Cardiac muscle cell (in vitro differentiated cells and primary cell): Measurements from ENCODE around the gene CRTC1. TPM values are rescaled to one million over a fixed set of nuclear protein-coding genes. Genes with fewer than 3 reads are reported as not detected.

Experiments used
- DNase-seq, 2 donors: peaks; one replicate each; pipeline versions ENCODE4 v3.0.0 to v3.0.0-alpha.2; 2010 to 2017; ENCODE audit warnings: low read depth in 1 of 2, low spot score in 1 of 2
- H3K27ac ChIP-seq: fragments of 200-600 bp; sonication (generic); 2 replicates; pipeline ENCODE4 v1.5.1; 2016
- H3K27me3 ChIP-seq: fragments of 200-600 bp; sonication (generic); 2 replicates; pipeline ENCODE4 v1.6.0; 2016; ENCODE audit warnings: control low read depth
- H3K36me3 ChIP-seq: fragments of 200-600 bp; sonication (generic); 2 replicates; pipeline ENCODE4 v1.5.1; 2016; ENCODE audit warnings: control low read depth
- H3K4me1 ChIP-seq: fragments of 200-600 bp; sonication (generic); 2 replicates; pipeline ENCODE4 v1.8.1; 2017; ENCODE audit warnings: low read depth, mild to moderate bottlenecking, mixed run types
- H3K4me3 ChIP-seq: fragments of 200-600 bp; sonication (generic); 2 replicates; pipeline ENCODE4 v1.5.1; 2016; ENCODE audit warnings: mild to moderate bottlenecking
- H3K9me3 ChIP-seq: fragments of 200-600 bp; sonication (generic); 2 replicates; pipeline ENCODE4 v1.5.1; 2017; ENCODE audit warnings: low read depth, mild to moderate bottlenecking, control low read depth
- CTCF ChIP-seq: IDR thresholded peaks from 2 replicates; pipeline ENCODE4 v1.5.1; 2012; ENCODE audit warnings: low read depth, mild to moderate bottlenecking, low read length
- polyA plus RNA-seq: library from polyadenylated mRNA; unstranded; fragments of >200 nt; fragmentation: Nextera tagmentation; extraction: Ambion mirVana; gene quantifications from 2 replicates; pipeline ENCODE4 v1.2.1, GENCODE V29; 2016
- total RNA-seq: library from RNA; depleted of rRNA; stranded (reverse); fragments of >200 nt; gene quantifications from 2 replicates; pipeline ENCODE4 v1.2.3, GENCODE V29; 2016

CRTC1 gene
- total and polyA plus RNA-seq, 2 experiments from 2014 or later: 4.0 to 13.8 TPM

- no peaks in the 10 kb centered on the region for H3K9me3 ChIP-seq
- DNase-seq: no peak
- peaks cover 99% of the 10 kb centered on the region for H3K27me3 ChIP-seq
- H3K4me1 ChIP-seq: no peaks in the 10 kb centered on the region
- no peaks in the 10 kb centered on the region for H3K36me3 ChIP-seq
- no peak for TF ChIP-seq CTCF
- H3K27ac ChIP-seq: no peak overlapping the region
- no peak overlapping the region for H3K4me3 ChIP-seq
Observed at GRCh38 chr19:18794029-18794313, 110.5 kb downstream of the CRTC1 start.

- Histone ChIP-seq H3K4me1 (no peaks in the 10 kb centered on the region), H3K4me3 (no peak overlapping the region), H3K27ac (no peak overlapping the region), H3K27me3 (peaks cover 96% of the 10 kb centered on the region), H3K9me3 (no peaks in the 10 kb centered on the region), H3K36me3 (no peaks in the 10 kb centered on the region)
- DNase-seq: no peak
- no peak for TF ChIP-seq CTCF
Observed at GRCh38 chr19:18794692-18795091, 111.2 kb downstream of the CRTC1 start.

- H3K27ac ChIP-seq: no peak overlapping the region
- DNase-seq: peak in 1 of 2 donors; percentile 48
- H3K9me3 ChIP-seq: no peaks in the 10 kb centered on the region
- H3K27me3 ChIP-seq: peaks cover 96% of the 10 kb centered on the region
- H3K36me3 ChIP-seq: no peaks in the 10 kb centered on the region
- H3K4me1 ChIP-seq: no peaks in the 10 kb centered on the region
- TF ChIP-seq CTCF: no peak
- no peak overlapping the region for H3K4me3 ChIP-seq
Observed at GRCh38 chr19:18795540-18795939, 112.1 kb downstream of the CRTC1 start.

- DNase-seq: no peak
- no peaks in the 10 kb centered on the region for H3K36me3 ChIP-seq
- no peak overlapping the region for H3K27ac ChIP-seq
- H3K4me3 ChIP-seq: no peak overlapping the region
- no peaks in the 10 kb centered on the region for H3K9me3 ChIP-seq
- TF ChIP-seq CTCF: no peak
- H3K27me3 ChIP-seq: peaks cover 96% of the 10 kb centered on the region
- no peaks in the 10 kb centered on the region for H3K4me1 ChIP-seq
Observed at GRCh38 chr19:18796239-18796638, 112.8 kb downstream of the CRTC1 start.

GRCh38 chr19:18798384-18799352 is 115.2 kb downstream of the CRTC1 start:
- DNase-seq: no peak
- Histone ChIP-seq H3K4me3 (no peak overlapping the region), H3K9me3 (no peaks in the 10 kb centered on the region), H3K36me3 (no peaks in the 10 kb centered on the region), H3K27me3 (peaks cover 72% of the 10 kb centered on the region), H3K4me1 (no peaks in the 10 kb centered on the region), H3K27ac (no peak overlapping the region)
- no peak for TF ChIP-seq CTCF
